GM21381 (cell line): Measurements from ENCODE around the gene FEN1.

Experiments used
- ATAC-seq: cut with Tn5 transposase; IDR thresholded peaks from one replicate; pipeline ENCODE4 v1.9.1; 2021; ENCODE audit warnings: mild to moderate bottlenecking, moderate library complexity; ENCODE audit not compliant: unreplicated experiment

The FEN1 gene

GRCh38 chr11:61792310-61793082, at the start of gene FEN1, which contains the start of gene TMEM258:
Gene FEN1, plus strand, starts transcription at chr11:61792911. Its CDS starts 2,451 bp downstream, at chr11:61795362.
Gene TMEM258, minus strand, starts transcription at chr11:61792599. Its CDS starts 41 bp downstream, at chr11:61792558.
- ATAC-seq = peak; percentile 84

GRCh38 chr11:61743486-61744095, 49.1 kb upstream of the FEN1 start:
- ATAC-seq = no peak

- ATAC-seq = no peak
Observed at GRCh38 chr11:61744181-61744580, 48.5 kb upstream of the FEN1 start.

GRCh38 chr11:61744609-61745156, 48.0 kb upstream of the FEN1 start:
- ATAC-seq = no peak

GRCh38 chr11:61745781-61746441, 46.8 kb upstream of the FEN1 start:
- no peak for ATAC-seq

GRCh38 chr11:61746442-61747191, 46.1 kb upstream of the FEN1 start:
- no peak for ATAC-seq

GRCh38 chr11:61747192-61747966, 45.3 kb upstream of the FEN1 start:
- ATAC-seq = no peak

GRCh38 chr11:61747967-61748285, 44.8 kb upstream of the FEN1 start:
- ATAC-seq = no peak

GRCh38 chr11:61749591-61750217, 43.0 kb upstream of the FEN1 start:
- ATAC-seq = no peak

- ATAC-seq = no peak
Observed at GRCh38 chr11:61750631-61751273, 42.0 kb upstream of the FEN1 start.

GRCh38 chr11:61751384-61751783, 41.3 kb upstream of the FEN1 start:
- ATAC-seq = no peak

- no peak for ATAC-seq
Observed at GRCh38 chr11:61752117-61752924, 40.4 kb upstream of the FEN1 start, which contains the start of gene MYRF. Gene MYRF, plus strand, starts transcription at chr11:61752636. Its CDS starts 109 bp downstream, at chr11:61752745.

GRCh38 chr11:61752925-61753521, 39.7 kb upstream of the FEN1 start:
- ATAC-seq = no peak

GRCh38 chr11:61753672-61754071, 39.0 kb upstream of the FEN1 start:
- ATAC-seq = no peak

- ATAC-seq = no peak
Observed at GRCh38 chr11:61754534-61755482, 37.9 kb upstream of the FEN1 start.

- ATAC-seq = no peak
Observed at GRCh38 chr11:61756147-61756451, 36.6 kb upstream of the FEN1 start.
